GM12878 (cell line): ENCODE results near the gene LNPK. TPM values are rescaled to one million over a fixed set of nuclear protein-coding genes. Genes with fewer than 3 reads are reported as not detected.

Source experiments
- ASH2L ChIP-seq: fragments of 300-600, 200-600 bp; sonication (generic); IDR thresholded peaks from 2 replicates; pipeline ENCODE4 v1.6.1; 2017; ENCODE audit warnings: low read depth, mild to moderate bottlenecking, borderline replicate concordance
- CEBPB ChIP-seq, 2 experiments: fragments of 150-350 bp in 1 of 2; IDR thresholded peaks; 2 replicates each; pipeline ENCODE4 v1.6.1; 2012 to 2014; ENCODE audit warnings: low read depth in 2 of 2, low read length in 2 of 2, borderline replicate concordance in 1 of 2, inconsistent platforms in 1 of 2
- EGR1 ChIP-seq, 2 experiments: IDR thresholded peaks; 1 replicate in 1 of 2; 2 replicates in 1 of 2; pipeline ENCODE4 v1.6.1; 2011 to 2012; ENCODE audit warnings: low read depth in 2 of 2, low read length in 2 of 2, borderline replicate concordance in 1 of 2, mild to moderate bottlenecking in 1 of 2, moderate library complexity in 1 of 2
- FOS ChIP-seq: IDR thresholded peaks from 3 replicates; pipeline ENCODE4 v1.6.1; 2011; ENCODE audit warnings: borderline replicate concordance; ENCODE audit not compliant: insufficient read length; ENCODE audit errors: extremely low read depth
- GABPA ChIP-seq: IDR thresholded peaks from 2 replicates; pipeline ENCODE4 v1.6.1; 2014; ENCODE audit warnings: antibody characterized with exemption, low read depth, mild to moderate bottlenecking, inconsistent platforms
- IRF4 ChIP-seq: IDR thresholded peaks from 2 replicates; pipeline ENCODE4 v1.6.1; 2011; ENCODE audit warnings: low read depth, low read length
- MYC ChIP-seq: IDR thresholded peaks from 2 replicates; pipeline ENCODE4 v1.6.1; 2011; ENCODE audit warnings: mild to moderate bottlenecking, low read length, moderate library complexity, inconsistent platforms; ENCODE audit not compliant: insufficient read depth, insufficient replicate concordance, insufficient read length, severe bottlenecking
- PAX5 ChIP-seq: IDR thresholded peaks from 2 replicates; pipeline ENCODE4 v1.6.1; 2011; ENCODE audit warnings: low read depth, low read length, borderline replicate concordance
- SPI1 ChIP-seq: IDR thresholded peaks from 2 replicates; pipeline ENCODE4 v1.6.1; 2011; ENCODE audit warnings: low read depth, mild to moderate bottlenecking, low read length, moderate library complexity, borderline replicate concordance; ENCODE audit not compliant: insufficient read depth
- SUPT20H ChIP-seq: IDR thresholded peaks from 2 replicates; pipeline ENCODE4 v1.6.1; 2011; ENCODE audit warnings: low read depth, mild to moderate bottlenecking, low read length, moderate library complexity, borderline replicate concordance; ENCODE audit not compliant: control insufficient read depth
- ZZZ3 ChIP-seq: IDR thresholded peaks from 2 replicates; pipeline ENCODE4 v1.6.1; 2011; ENCODE audit warnings: low read depth; ENCODE audit not compliant: control insufficient read depth, insufficient read length
- polyA plus RNA-seq, 11 experiments: library from polyadenylated mRNA; depleted of rRNA in 4 of 11; unstranded in 6 of 11; stranded (reverse) in 5 of 11; fragments of >200 nt; fragmentation: Nextera tagmentation in 4 of 11; fragmentation: Illumina TruSeq in 1 of 11; extraction: Ambion mirVana in 4 of 11; extraction: Trizol in 1 of 11; gene quantifications; 1 replicate in 1 of 11; 2 replicates in 10 of 11; pipeline versions ENCODE4 v1.2.1 to v1.2.3, GENCODE V29; 2011 to 2016; ENCODE audit warnings: inconsistent platforms in 2 of 11, missing spikeins in 2 of 11, low read depth in 1 of 11
- total RNA-seq, 4 experiments: library from RNA; depleted of rRNA in 3 of 4; stranded (reverse); fragments of >200 nt in 3 of 4; fragmentation: Illumina TruSeq in 1 of 4; extraction: Trizol in 1 of 4; gene quantifications; 2 replicates each; pipeline versions ENCODE4 v1.2.1 to v1.2.3, GENCODE V29; 2013 to 2021
- TF ChIP-seq, protein P1 (sequence below): fragments of 450-650 bp; IDR thresholded peaks from 2 replicates; pipeline ENCODE4 v1.6.1; 2017; ENCODE audit warnings: mild to moderate bottlenecking, moderate library complexity
- TF ChIP-seq, protein P2 (sequence below): fragments of 450-650 bp; IDR thresholded peaks from 2 replicates; pipeline ENCODE4 v1.6.1; 2018; ENCODE audit warnings: borderline replicate concordance, mild to moderate bottlenecking; ENCODE audit not compliant: partially characterized antibody
- TF ChIP-seq, protein P3 (sequence below): fragments of 450-650 bp; IDR thresholded peaks from 2 replicates; pipeline ENCODE4 v1.6.1; 2016; ENCODE audit warnings: mild to moderate bottlenecking
- TF ChIP-seq, protein P4 (sequence below): IDR thresholded peaks from 2 replicates; pipeline ENCODE4 v1.6.1; 2011; ENCODE audit warnings: low read depth, mild to moderate bottlenecking, low read length, moderate library complexity, borderline replicate concordance; ENCODE audit errors: extremely low read depth
- TF ChIP-seq, protein P5 (sequence below): fragments of 450-650 bp; IDR thresholded peaks from 2 replicates; pipeline ENCODE4 v1.6.1; 2017; ENCODE audit warnings: antibody characterized with exemption, mild to moderate bottlenecking, moderate library complexity

Gene LNPK
- total and polyA plus RNA-seq, 10 of the 15 experiments (the other 5 are each of a cell fraction or from before 2014, with no cell fraction given), result 3.2 to 30.0 (median 15.6) TPM

DNA sequence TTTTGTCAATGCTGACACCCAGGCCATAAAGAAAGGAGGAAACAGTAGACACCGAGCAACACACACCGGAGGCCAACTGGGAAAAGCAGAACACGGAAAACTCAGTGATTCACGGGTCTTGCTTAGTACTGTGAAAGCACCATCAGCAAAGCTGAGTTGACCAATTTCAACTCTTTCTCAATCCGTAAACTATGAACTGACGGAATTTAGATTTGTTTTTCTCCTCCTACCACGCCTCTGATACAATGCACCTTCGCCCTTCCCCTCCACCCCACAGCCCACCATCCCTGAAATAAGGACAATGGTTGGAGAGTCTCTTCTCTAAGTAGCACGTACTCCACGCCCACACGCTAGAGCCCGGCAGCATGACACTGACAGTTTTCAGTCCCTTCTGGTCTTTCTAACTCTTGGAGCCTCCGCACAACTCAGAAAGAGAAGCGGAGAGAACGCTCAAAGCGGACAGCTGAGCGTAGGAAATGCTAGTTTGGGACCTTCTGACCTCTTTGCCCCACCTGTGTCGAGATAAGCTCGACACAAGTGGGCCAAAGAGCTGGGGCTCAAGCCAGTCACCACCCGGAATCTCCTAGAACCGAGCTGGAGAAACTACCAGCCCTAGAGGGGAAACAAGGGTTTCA lies 669 bp downstream of the LNPK start (continued):
- TF ChIP-seq, protein P1, sequence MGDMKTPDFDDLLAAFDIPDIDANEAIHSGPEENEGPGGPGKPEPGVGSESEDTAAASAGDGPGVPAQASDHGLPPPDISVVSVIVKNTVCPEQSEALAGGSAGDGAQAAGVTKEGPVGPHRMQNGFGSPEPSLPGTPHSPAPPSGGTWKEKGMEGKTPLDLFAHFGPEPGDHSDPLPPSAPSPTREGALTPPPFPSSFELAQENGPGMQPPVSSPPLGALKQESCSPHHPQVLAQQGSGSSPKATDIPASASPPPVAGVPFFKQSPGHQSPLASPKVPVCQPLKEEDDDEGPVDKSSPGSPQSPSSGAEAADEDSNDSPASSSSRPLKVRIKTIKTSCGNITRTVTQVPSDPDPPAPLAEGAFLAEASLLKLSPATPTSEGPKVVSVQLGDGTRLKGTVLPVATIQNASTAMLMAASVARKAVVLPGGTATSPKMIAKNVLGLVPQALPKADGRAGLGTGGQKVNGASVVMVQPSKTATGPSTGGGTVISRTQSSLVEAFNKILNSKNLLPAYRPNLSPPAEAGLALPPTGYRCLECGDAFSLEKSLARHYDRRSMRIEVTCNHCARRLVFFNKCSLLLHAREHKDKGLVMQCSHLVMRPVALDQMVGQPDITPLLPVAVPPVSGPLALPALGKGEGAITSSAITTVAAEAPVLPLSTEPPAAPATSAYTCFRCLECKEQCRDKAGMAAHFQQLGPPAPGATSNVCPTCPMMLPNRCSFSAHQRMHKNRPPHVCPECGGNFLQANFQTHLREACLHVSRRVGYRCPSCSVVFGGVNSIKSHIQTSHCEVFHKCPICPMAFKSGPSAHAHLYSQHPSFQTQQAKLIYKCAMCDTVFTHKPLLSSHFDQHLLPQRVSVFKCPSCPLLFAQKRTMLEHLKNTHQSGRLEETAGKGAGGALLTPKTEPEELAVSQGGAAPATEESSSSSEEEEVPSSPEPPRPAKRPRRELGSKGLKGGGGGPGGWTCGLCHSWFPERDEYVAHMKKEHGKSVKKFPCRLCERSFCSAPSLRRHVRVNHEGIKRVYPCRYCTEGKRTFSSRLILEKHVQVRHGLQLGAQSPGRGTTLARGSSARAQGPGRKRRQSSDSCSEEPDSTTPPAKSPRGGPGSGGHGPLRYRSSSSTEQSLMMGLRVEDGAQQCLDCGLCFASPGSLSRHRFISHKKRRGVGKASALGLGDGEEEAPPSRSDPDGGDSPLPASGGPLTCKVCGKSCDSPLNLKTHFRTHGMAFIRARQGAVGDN, result no peak
- TF ChIP-seq SUPT20H (no peak), SPI1 (peak; percentile 41; the same call in 1 of the 2 replicates), IRF4 (no peak), GABPA (no peak), PAX5 (no peak), ASH2L (no peak), CEBPB (IDR thresholded peaks at IDR 0.05; ENCODE audit: borderline replicate concordance in 1 of 2, low read depth in 2 of 2, low read length in 2 of 2) (no peak), EGR1 (IDR thresholded peaks at IDR 0.05; ENCODE audit: borderline replicate concordance in 1 of 2, low read depth in 2 of 2, low read length in 2 of 2) (peak in 1 of 2 experiments; percentile 66; a peak in 1 of 3 replicates), MYC (no peak), FOS (no peak), ZZZ3 (no peak)
- TF ChIP-seq, protein P2, sequence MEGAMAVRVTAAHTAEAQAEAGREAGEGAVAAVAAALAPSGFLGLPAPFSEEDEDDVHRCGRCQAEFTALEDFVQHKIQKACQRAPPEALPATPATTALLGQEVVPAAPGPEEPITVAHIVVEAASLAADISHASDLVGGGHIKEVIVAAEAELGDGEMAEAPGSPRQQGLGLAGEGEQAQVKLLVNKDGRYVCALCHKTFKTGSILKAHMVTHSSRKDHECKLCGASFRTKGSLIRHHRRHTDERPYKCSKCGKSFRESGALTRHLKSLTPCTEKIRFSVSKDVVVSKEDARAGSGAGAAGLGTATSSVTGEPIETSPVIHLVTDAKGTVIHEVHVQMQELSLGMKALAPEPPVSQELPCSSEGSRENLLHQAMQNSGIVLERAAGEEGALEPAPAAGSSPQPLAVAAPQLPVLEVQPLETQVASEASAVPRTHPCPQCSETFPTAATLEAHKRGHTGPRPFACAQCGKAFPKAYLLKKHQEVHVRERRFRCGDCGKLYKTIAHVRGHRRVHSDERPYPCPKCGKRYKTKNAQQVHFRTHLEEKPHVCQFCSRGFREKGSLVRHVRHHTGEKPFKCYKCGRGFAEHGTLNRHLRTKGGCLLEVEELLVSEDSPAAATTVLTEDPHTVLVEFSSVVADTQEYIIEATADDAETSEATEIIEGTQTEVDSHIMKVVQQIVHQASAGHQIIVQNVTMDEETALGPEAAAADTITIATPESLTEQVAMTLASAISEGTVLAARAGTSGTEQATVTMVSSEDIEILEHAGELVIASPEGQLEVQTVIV, result no peak
- TF ChIP-seq, protein P3, sequence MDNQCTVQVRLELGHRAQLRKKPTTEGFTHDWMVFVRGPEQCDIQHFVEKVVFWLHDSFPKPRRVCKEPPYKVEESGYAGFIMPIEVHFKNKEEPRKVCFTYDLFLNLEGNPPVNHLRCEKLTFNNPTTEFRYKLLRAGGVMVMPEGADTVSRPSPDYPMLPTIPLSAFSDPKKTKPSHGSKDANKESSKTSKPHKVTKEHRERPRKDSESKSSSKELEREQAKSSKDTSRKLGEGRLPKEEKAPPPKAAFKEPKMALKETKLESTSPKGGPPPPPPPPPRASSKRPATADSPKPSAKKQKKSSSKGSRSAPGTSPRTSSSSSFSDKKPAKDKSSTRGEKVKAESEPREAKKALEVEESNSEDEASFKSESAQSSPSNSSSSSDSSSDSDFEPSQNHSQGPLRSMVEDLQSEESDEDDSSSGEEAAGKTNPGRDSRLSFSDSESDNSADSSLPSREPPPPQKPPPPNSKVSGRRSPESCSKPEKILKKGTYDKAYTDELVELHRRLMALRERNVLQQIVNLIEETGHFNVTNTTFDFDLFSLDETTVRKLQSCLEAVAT, result 0 out of 2 replicates have a peak, but pooled peaks have one; percentile 25
- TF ChIP-seq, protein P4, sequence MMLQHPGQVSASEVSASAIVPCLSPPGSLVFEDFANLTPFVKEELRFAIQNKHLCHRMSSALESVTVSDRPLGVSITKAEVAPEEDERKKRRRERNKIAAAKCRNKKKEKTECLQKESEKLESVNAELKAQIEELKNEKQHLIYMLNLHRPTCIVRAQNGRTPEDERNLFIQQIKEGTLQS, result no peak
- TF ChIP-seq, protein P5, sequence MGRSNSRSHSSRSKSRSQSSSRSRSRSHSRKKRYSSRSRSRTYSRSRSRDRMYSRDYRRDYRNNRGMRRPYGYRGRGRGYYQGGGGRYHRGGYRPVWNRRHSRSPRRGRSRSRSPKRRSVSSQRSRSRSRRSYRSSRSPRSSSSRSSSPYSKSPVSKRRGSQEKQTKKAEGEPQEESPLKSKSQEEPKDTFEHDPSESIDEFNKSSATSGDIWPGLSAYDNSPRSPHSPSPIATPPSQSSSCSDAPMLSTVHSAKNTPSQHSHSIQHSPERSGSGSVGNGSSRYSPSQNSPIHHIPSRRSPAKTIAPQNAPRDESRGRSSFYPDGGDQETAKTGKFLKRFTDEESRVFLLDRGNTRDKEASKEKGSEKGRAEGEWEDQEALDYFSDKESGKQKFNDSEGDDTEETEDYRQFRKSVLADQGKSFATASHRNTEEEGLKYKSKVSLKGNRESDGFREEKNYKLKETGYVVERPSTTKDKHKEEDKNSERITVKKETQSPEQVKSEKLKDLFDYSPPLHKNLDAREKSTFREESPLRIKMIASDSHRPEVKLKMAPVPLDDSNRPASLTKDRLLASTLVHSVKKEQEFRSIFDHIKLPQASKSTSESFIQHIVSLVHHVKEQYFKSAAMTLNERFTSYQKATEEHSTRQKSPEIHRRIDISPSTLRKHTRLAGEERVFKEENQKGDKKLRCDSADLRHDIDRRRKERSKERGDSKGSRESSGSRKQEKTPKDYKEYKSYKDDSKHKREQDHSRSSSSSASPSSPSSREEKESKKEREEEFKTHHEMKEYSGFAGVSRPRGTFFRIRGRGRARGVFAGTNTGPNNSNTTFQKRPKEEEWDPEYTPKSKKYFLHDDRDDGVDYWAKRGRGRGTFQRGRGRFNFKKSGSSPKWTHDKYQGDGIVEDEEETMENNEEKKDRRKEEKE, result no peak
